Hypothalamus (tissue), 51 donors: ENCODE data around the gene IQGAP3.

Experiments used
- DNase-seq, 51 donors: peaks; one replicate each; lab custom pipeline; 2025; lab: John Stamatoyannopoulos, UW

Gene IQGAP3

GRCh38 chr1:156572663-156573018 is 276 bp upstream of the IQGAP3 start:
- peak in 1 of 51 donors; percentile 9 for DNase-seq

- no peak for DNase-seq
Observed at GRCh38 chr1:156571261-156571852, 1.0 kb downstream of the IQGAP3 start.

GRCh38 chr1:156566436-156566835 is 5.9 kb downstream of the IQGAP3 start:
- no peak for DNase-seq

DNA sequence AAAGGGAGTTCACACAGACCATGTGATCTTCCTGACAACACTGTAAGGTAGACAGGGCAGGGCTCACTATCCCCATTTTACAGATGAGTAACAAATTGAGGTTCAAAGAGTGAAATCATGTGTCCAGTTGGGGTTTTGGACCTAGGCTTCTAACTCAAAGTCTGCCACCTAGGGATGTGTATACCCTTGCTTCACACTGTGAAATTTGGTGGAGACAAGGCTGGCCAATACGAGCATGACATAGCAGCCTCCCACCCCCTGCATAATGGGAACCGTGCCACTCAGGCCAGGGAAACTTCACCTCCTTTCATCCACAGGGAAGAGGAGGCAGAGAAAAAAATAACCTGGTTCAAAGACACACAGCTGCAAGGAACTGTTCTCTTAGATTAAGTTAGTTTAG is 6.8 kb downstream of the IQGAP3 start:
- DNase-seq = no peak

DNA sequence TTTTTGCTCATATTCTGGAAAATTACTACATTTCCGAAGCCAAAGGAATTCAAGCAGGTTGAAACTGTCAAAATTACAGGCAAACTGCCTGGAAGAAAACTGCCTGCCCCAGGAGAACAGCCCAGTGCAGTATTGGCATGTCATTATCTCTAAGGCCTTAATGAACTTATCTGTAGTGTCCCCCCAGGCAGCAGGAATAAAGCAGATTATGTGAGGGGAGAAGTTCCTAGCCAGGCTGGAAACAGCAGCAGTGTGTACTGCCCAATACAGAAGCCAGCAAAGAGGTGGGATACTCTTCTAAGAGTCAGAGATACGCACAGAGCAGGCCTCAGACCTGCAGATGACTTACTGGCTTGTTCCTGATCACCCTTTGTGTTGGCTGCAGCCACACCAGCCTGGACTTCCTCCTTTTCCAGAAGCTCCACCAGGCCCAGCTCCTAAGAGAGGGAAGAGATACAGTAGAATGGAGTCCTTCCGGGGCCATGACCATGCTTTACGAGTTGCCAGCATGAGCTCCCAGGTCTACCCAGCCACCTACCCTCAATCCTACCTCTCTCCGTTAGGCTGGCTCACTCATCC is 11.7 kb downstream of the IQGAP3 start:
- no peak for DNase-seq

DNA sequence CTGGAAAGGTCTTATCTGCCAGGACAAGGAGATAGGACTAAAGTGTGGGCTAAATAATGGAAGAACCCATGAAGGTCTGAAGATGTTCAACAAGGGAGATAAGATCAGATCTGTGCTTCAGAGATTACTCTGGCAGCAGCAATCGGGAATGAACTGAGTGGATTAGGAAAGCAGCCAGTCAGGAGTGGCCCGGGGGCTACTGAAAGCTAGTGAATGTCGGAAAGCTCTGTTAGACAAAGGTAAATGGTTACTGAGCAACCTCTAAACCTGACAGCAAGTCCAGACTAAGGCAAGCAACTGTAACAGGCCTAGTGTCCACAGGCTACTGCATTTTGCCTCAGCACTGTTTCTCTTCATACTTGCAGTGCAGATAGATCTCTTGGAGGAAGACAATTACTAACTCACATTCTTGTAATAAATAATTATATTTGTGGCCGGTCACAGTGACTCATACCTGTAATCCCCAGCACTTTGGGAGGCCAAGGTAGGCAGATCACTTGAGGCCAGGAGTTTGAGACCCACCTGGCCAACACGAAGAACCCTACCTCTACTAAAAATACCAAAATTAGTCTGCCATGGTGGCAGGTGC is 12.5 kb downstream of the IQGAP3 start:
- DNase-seq = no peak

- no peak for DNase-seq
Observed at GRCh38 chr1:156559086-156559796, 13.1 kb downstream of the IQGAP3 start.

GRCh38 chr1:156556354-156556753 is 16.0 kb downstream of the IQGAP3 start:
- DNase-seq = no peak

DNA sequence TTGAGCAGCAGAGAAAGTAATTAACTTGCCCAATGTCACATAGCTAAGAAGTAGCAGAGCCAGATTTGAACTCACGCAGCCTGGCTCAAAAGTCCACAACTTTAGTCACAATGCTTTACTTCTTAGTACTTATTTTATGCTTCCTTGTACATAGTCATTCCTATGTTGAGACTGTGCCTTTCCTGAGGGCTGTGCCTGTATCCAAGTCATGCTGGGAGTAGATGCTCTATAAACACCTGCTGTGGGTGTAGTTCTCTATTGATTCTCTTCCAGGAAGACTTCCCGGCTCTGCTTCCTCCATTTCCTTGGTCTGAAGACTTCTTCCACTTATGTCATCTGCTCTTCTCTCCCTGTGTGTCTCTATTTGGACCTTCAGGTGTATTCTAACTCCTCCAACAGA is 16.6 kb downstream of the IQGAP3 start:
- DNase-seq = no peak

GRCh38 chr1:156554971-156555370 is 17.4 kb downstream of the IQGAP3 start:
- no peak for DNase-seq

DNA sequence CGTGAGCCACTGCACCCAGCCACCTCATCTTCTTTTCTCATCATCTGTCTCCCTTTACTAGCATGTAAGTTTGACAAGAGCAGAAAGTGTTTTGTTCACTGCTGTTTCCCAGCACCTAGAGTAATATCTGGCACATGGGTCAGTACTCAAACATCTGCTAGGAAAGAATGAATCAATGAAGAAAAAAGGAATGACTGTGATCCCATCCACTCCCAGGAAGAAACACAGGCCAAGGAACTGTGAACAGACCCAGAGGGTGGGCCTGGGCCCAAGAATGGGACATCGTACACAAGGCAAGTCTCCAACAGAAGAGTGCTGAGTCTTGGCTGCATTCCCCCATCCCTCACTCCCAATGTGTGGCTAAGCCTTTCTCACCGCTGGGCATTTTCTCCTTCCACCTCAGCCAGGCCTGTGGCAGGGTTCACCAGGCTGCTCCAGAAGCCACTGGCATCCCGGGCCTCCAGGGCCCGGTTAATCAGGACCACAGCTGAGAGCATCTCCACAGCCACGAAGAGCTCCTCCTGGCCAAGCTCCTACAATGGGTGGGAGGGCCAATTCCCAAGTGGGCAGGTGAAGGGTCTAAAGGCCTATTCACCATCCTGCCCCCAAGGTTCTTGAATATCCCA is 18.4 kb downstream of the IQGAP3 start:
- peak in 6 of 51 donors; percentile 4 to 16 (median 10) for DNase-seq

GRCh38 chr1:156552937-156553336 is 19.4 kb downstream of the IQGAP3 start:
- DNase-seq = peak in 17 of 51 donors; percentile 4 to 49 (median 12)

- no peak for DNase-seq
Observed at GRCh38 chr1:156552518-156552917, 19.8 kb downstream of the IQGAP3 start.

GRCh38 chr1:156551869-156552268 is 20.5 kb downstream of the IQGAP3 start:
- no peak for DNase-seq

GRCh38 chr1:156551066-156551643 is 21.2 kb downstream of the IQGAP3 start:
- DNase-seq = no peak

GRCh38 chr1:156550346-156550745 is 22.0 kb downstream of the IQGAP3 start:
- no peak for DNase-seq

- DNase-seq = no peak
Observed at GRCh38 chr1:156549831-156550230, 22.5 kb downstream of the IQGAP3 start.

- DNase-seq = no peak
Observed at GRCh38 chr1:156549390-156549789, 23.0 kb downstream of the IQGAP3 start.

GRCh38 chr1:156547982-156548381 is 24.4 kb downstream of the IQGAP3 start:
- DNase-seq = no peak

GRCh38 chr1:156547434-156547833 is 24.9 kb downstream of the IQGAP3 start:
- DNase-seq = no peak

DNA sequence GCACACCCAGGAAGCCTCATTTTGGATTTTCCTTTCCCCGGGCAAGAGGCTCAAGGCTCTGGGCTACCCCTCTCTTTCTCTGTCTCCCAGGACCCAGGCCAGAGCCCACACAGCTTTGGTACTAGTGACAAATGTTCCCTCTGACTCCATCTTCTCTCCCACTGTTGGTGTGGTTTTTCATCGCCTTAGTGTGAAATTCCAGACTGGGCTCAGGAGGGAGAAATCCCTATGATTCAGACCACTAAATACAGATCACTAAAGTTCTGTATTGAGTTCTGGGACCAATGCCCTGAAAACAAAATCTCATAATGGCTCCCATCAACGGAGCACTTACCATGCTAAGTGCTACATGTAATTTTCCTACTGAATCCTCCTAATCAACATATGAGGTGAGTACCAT is 26.1 kb downstream of the IQGAP3 start:
- DNase-seq = peak in 1 of 51 donors; percentile 12
